Activated naive CD4-positive, alpha-beta T cell treated with anti-CD3 and anti-CD28 coated beads, Interleukin-2, amount 10 ng/mL, durations not matched to agents 7 days and 5 days (primary cell): Measurements from ENCODE around the gene PPM1M.

Experiments
- CTCF ChIA-PET: fragments of 350-600 bp; sonication (Branson Sonifier 250); formaldehyde crosslinking; loops from one replicate; lab custom pipeline; 2021; ENCODE audit warnings: antibody characterized with exemption; lab: Charles Lee
- DNase-seq: peaks from one replicate; pipeline ENCODE4 v3.0.0-alpha.2; 2020
- H3K27ac Mint-ChIP-seq: one replicate; pipeline ENCODE4 v1.8.0; 2021; ENCODE audit warnings: mild to moderate bottlenecking, moderate library complexity, mixed read lengths
- H3K27me3 Mint-ChIP-seq: one replicate; pipeline ENCODE4 v1.8.0; 2021; ENCODE audit warnings: mild to moderate bottlenecking, mixed read lengths
- H3K36me3 Mint-ChIP-seq: one replicate; pipeline ENCODE4 v1.8.0; 2021; ENCODE audit warnings: mixed read lengths
- H3K4me1 Mint-ChIP-seq: one replicate; pipeline ENCODE4 v1.8.0; 2021; ENCODE audit warnings: mixed read lengths
- H3K4me3 Mint-ChIP-seq: one replicate; pipeline ENCODE4 v1.8.0; 2021; ENCODE audit warnings: mild to moderate bottlenecking, moderate library complexity, mixed read lengths
- H3K9me3 Mint-ChIP-seq: one replicate; pipeline ENCODE4 v1.8.0; 2021; ENCODE audit warnings: mixed read lengths

PPM1M gene

GRCh38 chr3:52288674-52289073 lies 43.1 kb downstream of the PPM1M start:
- CTCF ChIA-PET, result interaction anchor here (0.8 to 5.6 kb wide), 7 partner anchors 26 to 123 kb away, joined by 3 to 53 read pairs (median 4); no protein-coding TSS in a partner anchor
- Mint-ChIP-seq H3K9me3 (no peaks in the 10 kb centered on the region), H3K4me3 (peak overlapping the region; percentile 99), H3K27me3 (no peaks in the 10 kb centered on the region), H3K4me1 (peaks cover 46% of the 10 kb centered on the region), H3K36me3 (peaks cover 26% of the 10 kb centered on the region), H3K27ac (peak overlapping the region; percentile 100)
- DNase-seq, result no peak

- Mint-ChIP-seq H3K36me3 (peaks cover 24% of the 10 kb centered on the region), H3K4me1 (peaks cover 40% of the 10 kb centered on the region), H3K27ac (no peak overlapping the region), H3K9me3 (no peaks in the 10 kb centered on the region), H3K4me3 (peak overlapping the region; percentile 99), H3K27me3 (no peaks in the 10 kb centered on the region)
- DNase-seq, result no peak
- CTCF ChIA-PET, result interaction anchor here (0.8 to 5.6 kb wide), 9 partner anchors 11 to 159 kb away, joined by 3 to 53 read pairs (median 4); partner anchors contain the start of gene WDR82
These were observed 43.8 kb downstream of the PPM1M start for GRCh38 chr3:52289338-52289746.

- Mint-ChIP-seq H3K4me3 (no peak overlapping the region), H3K4me1 (peaks cover 36% of the 10 kb centered on the region), H3K9me3 (no peaks in the 10 kb centered on the region), H3K27me3 (no peaks in the 10 kb centered on the region), H3K36me3 (peaks cover 25% of the 10 kb centered on the region), H3K27ac (no peak overlapping the region)
- CTCF ChIA-PET, result interaction anchor here (1.1 to 5.6 kb wide), 9 partner anchors 12 to 158 kb away, joined by 3 to 53 read pairs (median 6); partner anchors contain the start of gene WDR82
- no peak for DNase-seq
These were observed 44.4 kb downstream of the PPM1M start for GRCh38 chr3:52289747-52290595.

GRCh38 chr3:52290596-52291507 lies 45.3 kb downstream of the PPM1M start:
- Mint-ChIP-seq H3K27me3 (no peaks in the 10 kb centered on the region), H3K4me1 (peaks cover 32% of the 10 kb centered on the region), H3K36me3 (peaks cover 22% of the 10 kb centered on the region), H3K9me3 (no peaks in the 10 kb centered on the region), H3K27ac (peak overlapping the region; percentile 35), H3K4me3 (no peak overlapping the region)
- no peak for DNase-seq
- CTCF ChIA-PET, result interaction anchor here (0.9 to 5.6 kb wide), 10 partner anchors 8 to 157 kb away, joined by 3 to 53 read pairs (median 4); no protein-coding TSS in a partner anchor

GRCh38 chr3:52291508-52292181 lies 46.1 kb downstream of the PPM1M start:
- Mint-ChIP-seq H3K4me1 (peaks cover 29% of the 10 kb centered on the region), H3K27me3 (no peaks in the 10 kb centered on the region), H3K9me3 (no peaks in the 10 kb centered on the region), H3K4me3 (no peak overlapping the region), H3K36me3 (peaks cover 21% of the 10 kb centered on the region), H3K27ac (peak overlapping the region; percentile 35)
- peak; percentile 71 for DNase-seq
- CTCF ChIA-PET, result interaction anchor here (0.7 to 5.6 kb wide), 8 partner anchors 9 to 154 kb away, joined by 3 to 53 read pairs (median 4); no protein-coding TSS in a partner anchor

- Mint-ChIP-seq H3K36me3 (peaks cover 16% of the 10 kb centered on the region), H3K4me1 (peaks cover 24% of the 10 kb centered on the region), H3K27ac (no peak overlapping the region), H3K9me3 (no peaks in the 10 kb centered on the region), H3K27me3 (no peaks in the 10 kb centered on the region), H3K4me3 (no peak overlapping the region)
- CTCF ChIA-PET, result interaction anchor here (0.7 to 5.6 kb wide), 8 partner anchors 10 to 156 kb away, joined by 3 to 53 read pairs (median 4); no protein-coding TSS in a partner anchor
- DNase-seq, result no peak
These were observed 46.9 kb downstream of the PPM1M start for GRCh38 chr3:52292247-52293065.

- no peak for DNase-seq
- Mint-ChIP-seq H3K4me3 (no peak overlapping the region), H3K4me1 (peaks cover 21% of the 10 kb centered on the region), H3K9me3 (no peaks in the 10 kb centered on the region), H3K27ac (peak overlapping the region; percentile 60), H3K36me3 (peaks cover 16% of the 10 kb centered on the region), H3K27me3 (no peaks in the 10 kb centered on the region)
- CTCF ChIA-PET, result interaction anchor here (1.0 to 3.9 kb wide), 3 partner anchors 62 to 155 kb away, joined by 4 to 16 read pairs (median 5); no protein-coding TSS in a partner anchor
These were observed 48.1 kb downstream of the PPM1M start for GRCh38 chr3:52293491-52294319.

GRCh38 chr3:52294320-52295150 lies 49.0 kb downstream of the PPM1M start:
- H3K9me3 Mint-ChIP-seq, result no peaks in the 10 kb centered on the region
- peaks cover 12% of the 10 kb centered on the region for H3K4me1 Mint-ChIP-seq
- H3K36me3 Mint-ChIP-seq, result peaks cover 16% of the 10 kb centered on the region
- CTCF ChIA-PET, result interaction anchor here (0.7 to 1.0 kb wide), 2 partner anchors 45 to 63 kb away, joined by 3 to 5 read pairs; no protein-coding TSS in a partner anchor
- no peak for DNase-seq
- no peaks in the 10 kb centered on the region for H3K27me3 Mint-ChIP-seq
- H3K27ac Mint-ChIP-seq, result no peak overlapping the region
- H3K4me3 Mint-ChIP-seq, result no peak overlapping the region

GRCh38 chr3:52295671-52296208 lies 50.2 kb downstream of the PPM1M start:
- Mint-ChIP-seq H3K4me1 (peaks cover 8% of the 10 kb centered on the region), H3K36me3 (peaks cover 15% of the 10 kb centered on the region), H3K9me3 (no peaks in the 10 kb centered on the region), H3K27ac (no peak overlapping the region), H3K4me3 (no peak overlapping the region), H3K27me3 (no peaks in the 10 kb centered on the region)
- CTCF ChIA-PET, result interaction anchor here (0.8 to 3.0 kb wide), 2 partner anchors 43 to 63 kb away, joined by 3 to 11 read pairs; no protein-coding TSS in a partner anchor
- DNase-seq, result no peak

- no peaks in the 10 kb centered on the region for H3K4me1 Mint-ChIP-seq
- H3K9me3 Mint-ChIP-seq, result no peaks in the 10 kb centered on the region
- peaks cover 4% of the 10 kb centered on the region for H3K36me3 Mint-ChIP-seq
- H3K4me3 Mint-ChIP-seq, result no peak overlapping the region
- H3K27me3 Mint-ChIP-seq, result no peaks in the 10 kb centered on the region
- no peak for DNase-seq
- CTCF ChIA-PET, result interaction anchor here (3.0 kb wide), 1 partner anchor 42 kb away, joined by 11 read pairs; no protein-coding TSS in a partner anchor
- no peak overlapping the region for H3K27ac Mint-ChIP-seq
These were observed 51.9 kb downstream of the PPM1M start for GRCh38 chr3:52297242-52298148.
